ENCODE measurements around the gene REEP6. TPM values are rescaled to one million over a fixed set of nuclear protein-coding genes. Genes with fewer than 3 reads are reported as not detected.

The REEP6 gene
- total RNA-seq, 3 donors from 2014 or later (not counting 1 experiment from before 2014, with no cell fraction given): 3.9 to 5.0 (median 4.3) TPM

DNA sequence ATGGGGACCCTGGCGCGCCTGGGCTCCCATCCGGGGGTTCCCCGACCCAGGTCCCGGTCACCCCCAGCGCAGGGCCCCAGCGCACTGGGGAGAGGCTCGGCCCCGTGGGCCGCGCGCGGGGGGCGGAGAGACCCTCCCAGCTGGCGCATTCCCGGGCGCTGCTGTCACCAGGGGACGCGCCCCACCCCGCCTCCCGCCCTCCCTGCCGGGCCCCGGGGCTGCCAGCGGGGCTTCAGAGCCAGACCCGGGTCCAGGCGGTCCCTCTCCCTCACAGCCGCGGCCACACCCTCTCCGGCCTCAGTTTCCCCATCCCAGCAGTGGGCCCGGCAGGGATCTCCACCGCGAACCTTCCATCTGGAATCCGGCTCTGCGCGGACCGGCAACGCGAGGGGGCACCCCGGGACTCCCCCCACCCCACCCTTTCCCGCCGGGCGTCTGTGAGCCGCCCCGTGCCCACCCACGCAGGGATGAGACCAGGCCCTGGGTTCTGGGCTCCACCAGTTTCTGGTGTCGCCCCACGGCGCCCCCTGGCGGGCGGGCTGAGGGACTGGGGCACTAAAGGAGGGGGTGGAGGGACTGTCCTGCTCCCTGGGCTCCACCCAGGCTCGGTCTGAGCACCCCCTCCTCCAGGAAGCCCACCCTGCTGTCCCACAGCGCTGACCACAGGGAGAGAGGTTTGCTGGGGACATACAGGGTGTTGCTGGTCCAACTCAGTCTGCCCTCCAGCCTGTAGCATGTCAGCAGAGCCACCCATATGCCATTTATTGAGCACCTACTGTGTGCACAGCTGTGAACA lies 22.7 kb downstream of the REEP6 start:
- Mint-ChIP-seq H3K27me3 (ENCODE audit: low read depth in 2 of 2) (peaks cover 6 to 15% of the 10 kb centered on the region in 2 donors), H3K36me3 (no peaks in the 10 kb centered on the region), H3K4me1 (peaks cover 0 to 9% of the 10 kb centered on the region in 2 donors), H3K27ac (no peak overlapping the region), H3K4me3 (no peak overlapping the region), H3K9me3 (no peaks in the 10 kb centered on the region)
- TF ChIP-seq, protein P1, sequence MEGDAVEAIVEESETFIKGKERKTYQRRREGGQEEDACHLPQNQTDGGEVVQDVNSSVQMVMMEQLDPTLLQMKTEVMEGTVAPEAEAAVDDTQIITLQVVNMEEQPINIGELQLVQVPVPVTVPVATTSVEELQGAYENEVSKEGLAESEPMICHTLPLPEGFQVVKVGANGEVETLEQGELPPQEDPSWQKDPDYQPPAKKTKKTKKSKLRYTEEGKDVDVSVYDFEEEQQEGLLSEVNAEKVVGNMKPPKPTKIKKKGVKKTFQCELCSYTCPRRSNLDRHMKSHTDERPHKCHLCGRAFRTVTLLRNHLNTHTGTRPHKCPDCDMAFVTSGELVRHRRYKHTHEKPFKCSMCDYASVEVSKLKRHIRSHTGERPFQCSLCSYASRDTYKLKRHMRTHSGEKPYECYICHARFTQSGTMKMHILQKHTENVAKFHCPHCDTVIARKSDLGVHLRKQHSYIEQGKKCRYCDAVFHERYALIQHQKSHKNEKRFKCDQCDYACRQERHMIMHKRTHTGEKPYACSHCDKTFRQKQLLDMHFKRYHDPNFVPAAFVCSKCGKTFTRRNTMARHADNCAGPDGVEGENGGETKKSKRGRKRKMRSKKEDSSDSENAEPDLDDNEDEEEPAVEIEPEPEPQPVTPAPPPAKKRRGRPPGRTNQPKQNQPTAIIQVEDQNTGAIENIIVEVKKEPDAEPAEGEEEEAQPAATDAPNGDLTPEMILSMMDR (IDR thresholded peaks at IDR 0.05): peak; percentile 64
- peaks cover 12% of the 10 kb centered on the region for H3K27me3 ChIP-seq (ENCODE audit: control insufficient read depth, insufficient read depth, low read length)
- no peak overlapping the region for H3K4me3 ChIP-seq (ENCODE audit: low read length)
- H3K9me3 ChIP-seq (ENCODE audit: control insufficient read depth, insufficient read depth, low read length): no peaks in the 10 kb centered on the region
- no peaks in the 10 kb centered on the region for H3K36me3 ChIP-seq (ENCODE audit: control insufficient read depth, insufficient read depth, low read length)
- ATAC-seq: peak; percentile 63 to 69 (median 68)
- WGBS (ENCODE audit: insufficient coverage): 12% methylated on average over 52 of the region's 52 CpGs
- H3K4me1 ChIP-seq (ENCODE audit: control insufficient read depth, insufficient read depth, low read length): peaks cover 17% of the 10 kb centered on the region
- intact Hi-C loops (cut with micrococcal nuclease): no loop called here
- no peak overlapping the region for H3K27ac ChIP-seq (ENCODE audit: low read length)
- DNase-seq: peak; percentile 62 to 82

DNA sequence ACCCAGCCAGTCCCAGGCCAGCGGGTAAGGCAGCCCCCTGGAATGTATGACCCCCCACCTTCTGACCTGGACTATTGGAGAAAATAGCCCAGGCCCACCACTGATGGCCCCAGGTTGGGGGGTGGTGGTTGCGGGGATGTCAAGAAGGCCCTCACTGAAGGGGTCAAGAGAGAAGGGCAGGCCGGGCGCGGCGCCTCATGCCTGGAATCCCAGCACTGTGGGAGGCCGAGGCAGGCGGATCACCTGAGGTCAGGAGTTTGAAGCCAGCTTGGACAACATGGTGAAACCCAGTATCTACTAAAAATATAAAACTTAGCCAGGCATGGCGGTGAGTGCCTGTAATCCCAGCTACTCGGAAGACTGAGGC lies 23.3 kb downstream of the REEP6 start:
- peaks cover 0 to 9% of the 10 kb centered on the region in 2 donors for H3K4me1 Mint-ChIP-seq
- H3K36me3 Mint-ChIP-seq: no peaks in the 10 kb centered on the region
- TF ChIP-seq, protein P1 (IDR thresholded peaks at IDR 0.05): no peak
- peaks cover 6 to 14% of the 10 kb centered on the region in 2 donors for H3K27me3 Mint-ChIP-seq (ENCODE audit: low read depth in 2 of 2)
- Histone ChIP-seq H3K9me3 (ENCODE audit: control insufficient read depth, insufficient read depth, low read length) (no peaks in the 10 kb centered on the region), H3K27me3 (ENCODE audit: control insufficient read depth, insufficient read depth, low read length) (peaks cover 12% of the 10 kb centered on the region), H3K36me3 (ENCODE audit: control insufficient read depth, insufficient read depth, low read length) (no peaks in the 10 kb centered on the region), H3K27ac (ENCODE audit: low read length) (no peak overlapping the region), H3K4me1 (ENCODE audit: control insufficient read depth, insufficient read depth, low read length) (peaks cover 17% of the 10 kb centered on the region), H3K4me3 (ENCODE audit: low read length) (no peak overlapping the region)
- 72% methylated on average over 10 of the region's 10 CpGs for WGBS (ENCODE audit: insufficient coverage)
- ATAC-seq (no peak), DNase-seq (no peak)
- no peak overlapping the region for H3K4me3 Mint-ChIP-seq
- H3K27ac Mint-ChIP-seq: no peak overlapping the region
- intact Hi-C loops (cut with micrococcal nuclease): no loop called here
- no peaks in the 10 kb centered on the region for H3K9me3 Mint-ChIP-seq

DNA sequence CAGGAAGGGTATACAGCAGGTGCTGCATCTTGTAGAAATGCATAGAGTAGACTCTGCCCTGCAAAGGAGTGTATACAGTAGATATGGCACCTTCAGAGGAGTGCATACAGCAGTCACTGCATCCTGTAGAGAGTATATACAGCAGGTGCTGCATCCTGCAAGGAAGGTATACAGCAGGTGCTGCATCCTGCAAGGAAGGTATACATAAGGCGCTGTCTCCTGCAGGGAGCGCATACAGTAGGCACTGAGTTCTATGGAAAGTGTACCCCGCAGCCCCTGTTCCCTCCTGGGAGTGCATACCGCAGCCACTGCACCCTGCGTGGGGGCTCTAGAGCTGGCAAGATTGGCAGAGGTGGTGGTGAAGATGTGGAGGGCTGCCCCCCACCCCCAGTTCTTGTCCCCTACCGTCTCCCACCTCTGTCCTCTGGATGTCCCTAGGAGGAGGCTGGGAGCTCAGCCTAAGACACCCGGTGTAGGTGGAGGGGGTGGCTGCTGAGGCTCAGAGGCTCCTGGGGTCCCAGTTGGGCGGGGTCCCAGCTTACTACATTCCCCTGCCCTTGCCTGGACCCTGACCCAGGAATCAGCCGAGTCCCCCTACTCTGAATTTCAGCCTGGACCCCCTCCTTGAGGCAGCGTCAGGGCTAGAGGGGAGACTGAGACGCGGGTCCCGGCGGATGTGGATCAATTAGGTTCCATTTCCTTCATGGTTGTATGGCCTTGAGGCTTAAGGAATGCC lies 24.2 kb downstream of the REEP6 start:
- Histone ChIP-seq H3K27me3 (ENCODE audit: control insufficient read depth, insufficient read depth, low read length) (peaks cover 12% of the 10 kb centered on the region), H3K9me3 (ENCODE audit: control insufficient read depth, insufficient read depth, low read length) (no peaks in the 10 kb centered on the region), H3K4me3 (ENCODE audit: low read length) (no peak overlapping the region), H3K27ac (ENCODE audit: low read length) (no peak overlapping the region), H3K4me1 (ENCODE audit: control insufficient read depth, insufficient read depth, low read length) (peaks cover 17% of the 10 kb centered on the region), H3K36me3 (ENCODE audit: control insufficient read depth, insufficient read depth, low read length) (no peaks in the 10 kb centered on the region)
- Mint-ChIP-seq H3K4me1 (peaks cover 0 to 6% of the 10 kb centered on the region in 2 donors), H3K27ac (no peak overlapping the region), H3K4me3 (no peak overlapping the region), H3K27me3 (ENCODE audit: low read depth in 2 of 2) (peaks cover under 1 to 11% of the 10 kb centered on the region in 2 donors), H3K36me3 (no peaks in the 10 kb centered on the region), H3K9me3 (no peaks in the 10 kb centered on the region)
- TF ChIP-seq, protein P1 (IDR thresholded peaks at IDR 0.05): no peak
- ATAC-seq (no peak), DNase-seq (no peak)
- intact Hi-C loops (cut with micrococcal nuclease): no loop called here
- 80% methylated on average over 13 of the region's 14 CpGs for WGBS (ENCODE audit: insufficient coverage)

Data from natural killer cell (primary cell).